Trophoblast cell (in vitro differentiated cells and primary cell): Measurements from ENCODE around the gene NF2.

ENCODE experiments used
- DNase-seq, 2 donors: peaks; one replicate each; pipeline ENCODE4 v3.0.0-alpha.2; 2016
- H2AFZ ChIP-seq: 2 replicates; pipeline ENCODE4 v1.6.1; 2013; ENCODE audit warnings: low read length, moderate library complexity, mild to moderate bottlenecking; ENCODE audit not compliant: insufficient read depth, poor library complexity
- H2AK5ac ChIP-seq: 2 replicates; pipeline ENCODE4 v1.6.1; 2013; ENCODE audit warnings: mild to moderate bottlenecking, low read length
- H2BK120ac ChIP-seq: 2 replicates; pipeline ENCODE4 v1.6.1; 2013; ENCODE audit warnings: low read length, mild to moderate bottlenecking, moderate library complexity; ENCODE audit not compliant: insufficient read depth, poor library complexity
- H2BK12ac ChIP-seq: 2 replicates; pipeline ENCODE4 v1.6.1; 2013; ENCODE audit warnings: mild to moderate bottlenecking, low read length, moderate library complexity
- H2BK5ac ChIP-seq: 2 replicates; pipeline ENCODE4 v1.6.1; 2013; ENCODE audit warnings: low read length, low read depth, moderate library complexity, mild to moderate bottlenecking; ENCODE audit not compliant: poor library complexity
- H3K14ac ChIP-seq: 2 replicates; pipeline ENCODE4 v1.6.1; 2013; ENCODE audit warnings: mild to moderate bottlenecking, low read length
- H3K18ac ChIP-seq: 2 replicates; pipeline ENCODE4 v1.6.1; 2013; ENCODE audit warnings: mild to moderate bottlenecking, low read length
- H3K23ac ChIP-seq: 2 replicates; pipeline ENCODE4 v1.6.1; 2013; ENCODE audit warnings: low read length
- H3K27ac ChIP-seq: 2 replicates; pipeline ENCODE4 v1.5.1; 2013; ENCODE audit warnings: low read depth, mild to moderate bottlenecking, inconsistent platforms, low read length, moderate library complexity
- H3K27me3 ChIP-seq: 2 replicates; pipeline ENCODE4 v1.6.1; 2013; ENCODE audit warnings: inconsistent platforms, mild to moderate bottlenecking, low read length, moderate library complexity; ENCODE audit not compliant: insufficient read depth
- H3K36me3 ChIP-seq, 2 experiments: 1 replicate in 1 of 2; 2 replicates in 1 of 2; pipeline ENCODE4 v1.6.1; 2013; ENCODE audit warnings: low read length in 2 of 2, mild to moderate bottlenecking in 2 of 2, moderate library complexity in 1 of 2; ENCODE audit not compliant: insufficient read depth in 2 of 2, control insufficient read depth in 1 of 2
- H3K4ac ChIP-seq: 2 replicates; pipeline ENCODE4 v1.6.1; 2013; ENCODE audit warnings: low read depth, mild to moderate bottlenecking, low read length, moderate library complexity
- H3K4me1 ChIP-seq, 2 experiments: 1 replicate in 1 of 2; 2 replicates in 1 of 2; pipeline ENCODE4 v1.6.1; 2013; ENCODE audit warnings: low read length in 2 of 2, mild to moderate bottlenecking in 2 of 2, moderate library complexity in 1 of 2; ENCODE audit not compliant: insufficient read depth in 2 of 2, control insufficient read depth in 1 of 2
- H3K4me2 ChIP-seq: 2 replicates; pipeline ENCODE4 v1.6.1; 2013; ENCODE audit warnings: inconsistent platforms, mild to moderate bottlenecking, low read length, moderate library complexity
- H3K4me3 ChIP-seq: 2 replicates; pipeline ENCODE4 v1.5.1; 2013; ENCODE audit warnings: mild to moderate bottlenecking, low read depth, low read length, inconsistent platforms
- H3K79me1 ChIP-seq: one replicate; pipeline ENCODE4 v1.6.1; 2013; ENCODE audit warnings: low read length
- H3K79me2 ChIP-seq: 2 replicates; pipeline ENCODE4 v1.6.1; 2013; ENCODE audit warnings: low read length, mild to moderate bottlenecking; ENCODE audit not compliant: control insufficient read depth, insufficient read depth, poor library complexity
- H3K9ac ChIP-seq: 2 replicates; pipeline ENCODE4 v1.6.1; 2013; ENCODE audit warnings: mild to moderate bottlenecking, low read length
- H3K9me3 ChIP-seq: 2 replicates; pipeline ENCODE4 v1.6.1; 2013; ENCODE audit warnings: low read depth, mild to moderate bottlenecking, control low read depth, inconsistent platforms, low read length; ENCODE audit not compliant: insufficient read depth
- H4K12ac ChIP-seq: 2 replicates; pipeline ENCODE4 v1.6.1; 2013; ENCODE audit warnings: low read depth, mild to moderate bottlenecking, low read length, moderate library complexity
- H4K8ac ChIP-seq: 2 replicates; pipeline ENCODE4 v1.6.1; 2013; ENCODE audit warnings: low read depth, mild to moderate bottlenecking, low read length, moderate library complexity
- H4K91ac ChIP-seq: one replicate; pipeline ENCODE4 v1.6.1; 2013; ENCODE audit warnings: low read depth, mild to moderate bottlenecking, low read length, moderate library complexity
- WGBS: extraction: QIAGEN DNeasy Blood & Tissue Kit; methylation state at CpG from one replicate; pipeline ENCODE4 v1.1.7; 2013; ENCODE audit warnings: missing lambda C conversion rate; ENCODE audit not compliant: insufficient read length, insufficient coverage; ENCODE audit errors: extremely low coverage; 5-methylcytosine and 5-hydroxymethylcytosine counted together

The NF2 gene

DNA sequence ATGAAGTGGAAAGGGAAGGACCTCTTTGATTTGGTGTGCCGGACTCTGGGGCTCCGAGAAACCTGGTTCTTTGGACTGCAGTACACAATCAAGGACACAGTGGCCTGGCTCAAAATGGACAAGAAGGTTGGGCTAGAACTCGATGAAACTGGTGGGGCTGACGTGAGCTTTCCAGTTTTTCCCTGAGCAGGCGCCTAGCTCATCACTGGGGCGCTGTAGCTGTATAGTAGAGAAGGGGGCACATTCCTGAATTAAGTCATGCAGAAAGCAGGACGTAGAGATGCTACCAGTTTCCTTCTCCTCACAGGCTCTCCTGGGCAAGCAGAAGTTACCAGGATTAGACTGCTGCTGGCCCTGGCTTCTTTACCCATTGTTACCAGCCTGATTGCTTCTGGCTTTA, 33.3 kb downstream of the NF2 start:
- DNase-seq: no peak
- no peak overlapping the region for H2BK12ac ChIP-seq
- no peak overlapping the region for H3K4me2 ChIP-seq
- H2BK120ac ChIP-seq: no peak overlapping the region
- H2AK5ac ChIP-seq: no peak overlapping the region
- H4K8ac ChIP-seq: no peak overlapping the region
- no peaks in the 10 kb centered on the region for H3K9me3 ChIP-seq
- H3K79me2 ChIP-seq: no peaks in the 10 kb centered on the region
- H3K14ac ChIP-seq: no peak overlapping the region
- no peak overlapping the region for H3K18ac ChIP-seq
- no peak overlapping the region for H3K9ac ChIP-seq
- no peak overlapping the region for H2BK5ac ChIP-seq
- H4K91ac ChIP-seq: no peak overlapping the region
- no peaks in the 10 kb centered on the region for H3K79me1 ChIP-seq
- H3K4me1 ChIP-seq: no peaks in the 10 kb centered on the region
- no peak overlapping the region for H2AFZ ChIP-seq
- H3K36me3 ChIP-seq: no peaks in the 10 kb centered on the region
- H3K23ac ChIP-seq: no peak overlapping the region
- H3K4ac ChIP-seq: no peak overlapping the region
- no peak overlapping the region for H3K27ac ChIP-seq
- no peak overlapping the region for H3K4me3 ChIP-seq
- H3K27me3 ChIP-seq: no peaks in the 10 kb centered on the region
- no CpG with 5 or more reads among the region's 7 CpGs for WGBS
- no peak overlapping the region for H4K12ac ChIP-seq

DNA sequence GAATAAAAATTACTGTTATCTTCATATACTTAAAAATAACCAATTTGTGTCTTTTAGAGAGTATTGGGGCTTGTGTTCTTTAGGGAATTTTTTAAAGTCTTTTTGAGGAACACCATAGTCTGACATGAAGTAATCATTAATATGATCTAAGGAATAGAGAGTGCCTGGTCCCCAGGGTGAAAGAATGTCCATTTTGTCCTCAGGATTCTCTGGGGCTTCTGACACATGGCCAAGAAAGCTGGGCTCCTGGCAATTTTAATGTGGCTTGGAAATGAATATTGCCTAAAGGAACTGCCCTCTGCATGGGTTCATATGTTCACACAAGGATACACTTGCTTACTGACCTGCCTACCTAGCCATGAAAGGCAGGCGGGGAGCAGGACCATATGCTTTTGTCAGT, 33.7 kb downstream of the NF2 start:
- H3K79me2 ChIP-seq: no peaks in the 10 kb centered on the region
- H3K27me3 ChIP-seq: no peaks in the 10 kb centered on the region
- no peak overlapping the region for H2BK120ac ChIP-seq
- H2AK5ac ChIP-seq: no peak overlapping the region
- no peak overlapping the region for H2BK12ac ChIP-seq
- DNase-seq: no peak
- H3K4me3 ChIP-seq: no peak overlapping the region
- WGBS: no CpG with 5 or more reads among the region's 1 CpG
- H3K27ac ChIP-seq: no peak overlapping the region
- H4K12ac ChIP-seq: no peak overlapping the region
- H2AFZ ChIP-seq: no peak overlapping the region
- H3K23ac ChIP-seq: no peak overlapping the region
- no peaks in the 10 kb centered on the region for H3K79me1 ChIP-seq
- H3K9ac ChIP-seq: no peak overlapping the region
- no peak overlapping the region for H3K4me2 ChIP-seq
- no peak overlapping the region for H3K14ac ChIP-seq
- H3K18ac ChIP-seq: no peak overlapping the region
- no peaks in the 10 kb centered on the region for H3K4me1 ChIP-seq
- no peak overlapping the region for H2BK5ac ChIP-seq
- H3K4ac ChIP-seq: no peak overlapping the region
- H4K8ac ChIP-seq: no peak overlapping the region
- no peak overlapping the region for H4K91ac ChIP-seq
- no peaks in the 10 kb centered on the region for H3K36me3 ChIP-seq
- H3K9me3 ChIP-seq: no peaks in the 10 kb centered on the region

DNA sequence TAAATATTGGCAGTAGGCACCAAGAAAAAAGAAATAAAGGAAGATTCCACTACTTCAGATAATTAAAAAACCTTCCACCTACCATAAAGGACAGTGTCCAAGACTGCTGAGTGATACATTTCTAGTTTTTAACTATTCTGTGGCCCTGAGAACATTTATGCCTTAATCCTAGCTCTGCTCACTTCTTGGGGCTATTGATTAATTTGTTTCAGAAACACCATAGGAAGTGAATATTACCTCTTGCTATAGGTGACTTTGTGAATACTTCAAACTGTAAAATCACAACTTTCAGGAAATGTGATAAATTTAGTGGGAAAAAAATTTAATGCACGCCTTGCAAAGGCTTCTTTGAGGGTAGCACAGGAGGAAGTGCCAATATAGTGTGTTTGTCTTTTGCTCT, 35.2 kb downstream of the NF2 start:
- H3K9ac ChIP-seq: no peak overlapping the region
- no peak overlapping the region for H2BK120ac ChIP-seq
- H3K4me1 ChIP-seq: no peaks in the 10 kb centered on the region
- DNase-seq: no peak
- no peak overlapping the region for H2AK5ac ChIP-seq
- H3K9me3 ChIP-seq: no peaks in the 10 kb centered on the region
- H3K36me3 ChIP-seq: no peaks in the 10 kb centered on the region
- no peak overlapping the region for H3K18ac ChIP-seq
- no peaks in the 10 kb centered on the region for H3K27me3 ChIP-seq
- H3K79me1 ChIP-seq: no peaks in the 10 kb centered on the region
- no peak overlapping the region for H4K12ac ChIP-seq
- no peak overlapping the region for H3K14ac ChIP-seq
- H3K23ac ChIP-seq: no peak overlapping the region
- no peak overlapping the region for H2BK5ac ChIP-seq
- H2BK12ac ChIP-seq: no peak overlapping the region
- H3K79me2 ChIP-seq: no peaks in the 10 kb centered on the region
- H2AFZ ChIP-seq: no peak overlapping the region
- no peak overlapping the region for H4K91ac ChIP-seq
- H4K8ac ChIP-seq: no peak overlapping the region
- no peak overlapping the region for H3K4me2 ChIP-seq
- no CpG with 5 or more reads among the region's 1 CpG for WGBS
- no peak overlapping the region for H3K4me3 ChIP-seq
- no peak overlapping the region for H3K27ac ChIP-seq
- no peak overlapping the region for H3K4ac ChIP-seq

DNA sequence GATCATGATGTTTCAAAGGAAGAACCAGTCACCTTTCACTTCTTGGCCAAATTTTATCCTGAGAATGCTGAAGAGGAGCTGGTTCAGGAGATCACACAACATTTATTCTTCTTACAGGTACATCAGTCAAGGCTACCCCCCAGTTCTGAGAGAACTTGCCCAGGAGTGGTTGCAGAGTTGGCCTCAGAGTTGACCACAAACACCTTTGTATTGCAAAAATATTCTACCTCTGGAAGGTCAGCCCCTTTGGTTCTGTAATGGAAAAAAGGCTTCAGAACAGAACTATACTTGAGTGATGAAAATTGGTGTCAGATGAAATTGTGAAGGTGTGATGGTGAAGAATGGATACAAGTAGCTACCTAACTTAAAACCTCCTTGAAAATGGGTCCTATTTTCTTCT, 35.7 kb downstream of the NF2 start:
- H3K4me3 ChIP-seq: no peak overlapping the region
- no peak overlapping the region for H3K4ac ChIP-seq
- no peak overlapping the region for H4K12ac ChIP-seq
- no peak overlapping the region for H3K23ac ChIP-seq
- no peak for DNase-seq
- H2AFZ ChIP-seq: no peak overlapping the region
- H3K79me1 ChIP-seq: no peaks in the 10 kb centered on the region
- no peak overlapping the region for H3K9ac ChIP-seq
- H2BK5ac ChIP-seq: no peak overlapping the region
- H4K8ac ChIP-seq: no peak overlapping the region
- H2BK12ac ChIP-seq: no peak overlapping the region
- H3K27me3 ChIP-seq: no peaks in the 10 kb centered on the region
- no peak overlapping the region for H2BK120ac ChIP-seq
- H3K4me2 ChIP-seq: no peak overlapping the region
- H3K79me2 ChIP-seq: no peaks in the 10 kb centered on the region
- H3K9me3 ChIP-seq: no peaks in the 10 kb centered on the region
- H3K36me3 ChIP-seq: no peaks in the 10 kb centered on the region
- H2AK5ac ChIP-seq: no peak overlapping the region
- no peaks in the 10 kb centered on the region for H3K4me1 ChIP-seq
- no peak overlapping the region for H3K18ac ChIP-seq
- H4K91ac ChIP-seq: no peak overlapping the region
- H3K14ac ChIP-seq: no peak overlapping the region
- no peak overlapping the region for H3K27ac ChIP-seq
